ENCODE data around the gene SCN8A. TPM values are rescaled to one million over a fixed set of nuclear protein-coding genes. Genes with fewer than 3 reads are reported as not detected.

Gene SCN8A
- total and polyA plus RNA-seq, 2 experiments from 2014 or later = 1.1 to 2.6 TPM

GRCh38 chr12:51620448-51620847 is 29.4 kb downstream of the SCN8A start:
- no peak for DNase-seq (ENCODE audit: low spot score)
- no peaks in the 10 kb centered on the region for H3K27me3 ChIP-seq
- 92% methylated on average over 4 of the region's 4 CpGs for WGBS (ENCODE audit: low lambda C conversion rate, missing lambda C conversion rate)
- no peaks in the 10 kb centered on the region for H3K9me2 ChIP-seq (replicated peaks; ENCODE audit: insufficient read depth)
- H3K4me1 ChIP-seq (ENCODE audit: insufficient read depth) = no peaks in the 10 kb centered on the region
- H3K9me3 ChIP-seq (ENCODE audit: low read depth) = no peaks in the 10 kb centered on the region
- no peak overlapping the region for H3K4me3 ChIP-seq
- no peaks in the 10 kb centered on the region for H4K20me1 ChIP-seq (ENCODE audit: insufficient read depth, poor library complexity, severe bottlenecking)
- H3K27ac ChIP-seq = no peak overlapping the region
- no peak overlapping the region for H2AFZ ChIP-seq
- no peaks in the 10 kb centered on the region for H3K36me3 ChIP-seq (replicated peaks; ENCODE audit: insufficient read depth, low read depth)
- H3K79me2 ChIP-seq = no peaks in the 10 kb centered on the region
- no peak overlapping the region for H3K4me2 ChIP-seq
- no peak for TF ChIP-seq EZH2phosphoT487 (IDR thresholded peaks at IDR 0.05; ENCODE audit: low read depth, severe bottlenecking, unreplicated experiment)
- TF ChIP-seq, protein P1, sequence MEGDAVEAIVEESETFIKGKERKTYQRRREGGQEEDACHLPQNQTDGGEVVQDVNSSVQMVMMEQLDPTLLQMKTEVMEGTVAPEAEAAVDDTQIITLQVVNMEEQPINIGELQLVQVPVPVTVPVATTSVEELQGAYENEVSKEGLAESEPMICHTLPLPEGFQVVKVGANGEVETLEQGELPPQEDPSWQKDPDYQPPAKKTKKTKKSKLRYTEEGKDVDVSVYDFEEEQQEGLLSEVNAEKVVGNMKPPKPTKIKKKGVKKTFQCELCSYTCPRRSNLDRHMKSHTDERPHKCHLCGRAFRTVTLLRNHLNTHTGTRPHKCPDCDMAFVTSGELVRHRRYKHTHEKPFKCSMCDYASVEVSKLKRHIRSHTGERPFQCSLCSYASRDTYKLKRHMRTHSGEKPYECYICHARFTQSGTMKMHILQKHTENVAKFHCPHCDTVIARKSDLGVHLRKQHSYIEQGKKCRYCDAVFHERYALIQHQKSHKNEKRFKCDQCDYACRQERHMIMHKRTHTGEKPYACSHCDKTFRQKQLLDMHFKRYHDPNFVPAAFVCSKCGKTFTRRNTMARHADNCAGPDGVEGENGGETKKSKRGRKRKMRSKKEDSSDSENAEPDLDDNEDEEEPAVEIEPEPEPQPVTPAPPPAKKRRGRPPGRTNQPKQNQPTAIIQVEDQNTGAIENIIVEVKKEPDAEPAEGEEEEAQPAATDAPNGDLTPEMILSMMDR (IDR thresholded peaks at IDR 0.05; ENCODE audit: poor library complexity) = no peak
- no peak for TF ChIP-seq EZH2 (IDR thresholded peaks at IDR 0.05; ENCODE audit: borderline replicate concordance)

DNA sequence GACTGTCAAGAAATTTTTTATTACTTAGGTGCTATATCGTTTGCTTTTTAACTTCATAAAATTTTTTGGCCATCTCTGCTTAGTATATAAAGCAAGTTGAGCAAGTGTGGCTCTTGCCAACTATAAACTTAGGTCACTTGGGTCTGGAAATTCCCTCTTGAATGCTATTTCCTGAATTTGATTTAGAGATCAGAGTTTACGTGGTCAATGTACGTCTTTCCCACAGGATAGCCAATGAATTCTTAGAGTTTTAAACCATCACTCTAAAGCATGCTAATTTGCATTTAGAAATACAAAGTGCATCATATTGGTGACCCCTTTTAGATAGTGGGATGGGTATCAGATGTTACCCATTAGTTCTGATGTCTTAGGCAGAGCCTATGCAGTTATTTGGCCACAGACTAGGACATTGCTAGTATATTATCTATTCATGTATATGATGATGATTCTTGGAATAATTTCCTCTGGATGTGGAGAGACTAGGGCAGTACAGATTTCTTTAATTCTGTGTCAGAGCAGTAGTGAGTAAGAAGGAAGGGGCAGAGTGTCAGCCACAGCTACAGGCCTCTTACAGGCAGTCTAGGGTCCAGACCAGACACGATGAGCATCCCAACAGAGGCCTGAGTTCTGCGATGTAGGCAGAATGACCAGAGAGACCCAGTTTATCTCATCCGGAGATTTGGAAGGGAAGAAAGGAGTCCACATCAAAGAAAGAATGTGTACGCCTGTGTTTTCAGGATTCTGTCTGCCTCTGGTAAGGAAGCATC is 30.3 kb downstream of the SCN8A start:
- 80% methylated on average over 7 of the region's 7 CpGs for WGBS (ENCODE audit: low lambda C conversion rate, missing lambda C conversion rate)
- no peak overlapping the region for H3K4me2 ChIP-seq
- no peaks in the 10 kb centered on the region for H4K20me1 ChIP-seq (ENCODE audit: insufficient read depth, poor library complexity, severe bottlenecking)
- H2AFZ ChIP-seq = no peak overlapping the region
- no peaks in the 10 kb centered on the region for H3K36me3 ChIP-seq (replicated peaks; ENCODE audit: insufficient read depth, low read depth)
- DNase-seq (ENCODE audit: low spot score) = no peak
- TF ChIP-seq EZH2phosphoT487 (IDR thresholded peaks at IDR 0.05; ENCODE audit: low read depth, severe bottlenecking, unreplicated experiment) = no peak
- no peak for TF ChIP-seq EZH2 (IDR thresholded peaks at IDR 0.05; ENCODE audit: borderline replicate concordance)
- TF ChIP-seq, protein P1 (IDR thresholded peaks at IDR 0.05; ENCODE audit: poor library complexity) = no peak
- H3K4me1 ChIP-seq (ENCODE audit: insufficient read depth) = no peaks in the 10 kb centered on the region
- no peaks in the 10 kb centered on the region for H3K27me3 ChIP-seq
- H3K79me2 ChIP-seq = no peaks in the 10 kb centered on the region
- no peak overlapping the region for H3K27ac ChIP-seq
- no peaks in the 10 kb centered on the region for H3K9me2 ChIP-seq (replicated peaks; ENCODE audit: insufficient read depth)
- no peaks in the 10 kb centered on the region for H3K9me3 ChIP-seq (ENCODE audit: low read depth)
- no peak overlapping the region for H3K4me3 ChIP-seq

DNA sequence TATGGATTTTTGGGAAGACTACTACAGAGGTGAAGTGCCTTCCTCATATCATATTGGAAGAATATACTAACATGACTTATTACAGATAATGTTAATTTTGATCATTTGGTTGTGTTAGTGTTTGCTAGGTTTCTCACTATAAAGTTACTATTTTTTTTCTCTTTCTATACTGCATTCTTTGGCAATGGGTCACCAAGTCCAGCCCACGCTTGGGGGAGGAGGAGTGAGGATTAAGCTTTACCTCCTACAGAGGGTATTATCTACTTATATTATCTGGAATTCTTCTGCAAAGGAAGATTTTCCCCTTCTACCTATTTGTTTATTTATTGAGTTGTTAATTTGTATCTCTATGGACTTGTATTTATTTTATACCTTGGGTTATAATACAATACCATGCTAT is 31.5 kb downstream of the SCN8A start:
- H3K27me3 ChIP-seq = no peaks in the 10 kb centered on the region
- H3K27ac ChIP-seq = no peak overlapping the region
- DNase-seq (ENCODE audit: low spot score) = no peak
- H3K79me2 ChIP-seq = no peaks in the 10 kb centered on the region
- H3K9me2 ChIP-seq (replicated peaks; ENCODE audit: insufficient read depth) = no peaks in the 10 kb centered on the region
- H3K9me3 ChIP-seq (ENCODE audit: low read depth) = no peaks in the 10 kb centered on the region
- no peak overlapping the region for H3K4me3 ChIP-seq
- no peaks in the 10 kb centered on the region for H3K36me3 ChIP-seq (replicated peaks; ENCODE audit: insufficient read depth, low read depth)
- no peaks in the 10 kb centered on the region for H3K4me1 ChIP-seq (ENCODE audit: insufficient read depth)
- no peaks in the 10 kb centered on the region for H4K20me1 ChIP-seq (ENCODE audit: insufficient read depth, poor library complexity, severe bottlenecking)
- H3K4me2 ChIP-seq = no peak overlapping the region
- no peak overlapping the region for H2AFZ ChIP-seq
- TF ChIP-seq, protein P1 (IDR thresholded peaks at IDR 0.05; ENCODE audit: poor library complexity) = no peak
- WGBS (ENCODE audit: low lambda C conversion rate, missing lambda C conversion rate) = 63% methylated on average over 1 of the region's 1 CpG
